HG03064 (cell line): Measurements from ENCODE around the gene HBEGF.
"Not testable (repeated sequence)": the region's sequence is repeated elsewhere in the genome, so short reads cannot be mapped to it uniquely, and the experiment has no call there.

Experiments
- ATAC-seq: cut with Tn5 transposase; IDR thresholded peaks from one replicate; pipeline ENCODE4 v1.9.1; 2021; ENCODE audit warnings: low read depth; ENCODE audit not compliant: unreplicated experiment

HBEGF gene

GRCh38 chr5:140361901-140362300 lies 15.5 kb upstream of the HBEGF start:
- no peak for ATAC-seq

DNA sequence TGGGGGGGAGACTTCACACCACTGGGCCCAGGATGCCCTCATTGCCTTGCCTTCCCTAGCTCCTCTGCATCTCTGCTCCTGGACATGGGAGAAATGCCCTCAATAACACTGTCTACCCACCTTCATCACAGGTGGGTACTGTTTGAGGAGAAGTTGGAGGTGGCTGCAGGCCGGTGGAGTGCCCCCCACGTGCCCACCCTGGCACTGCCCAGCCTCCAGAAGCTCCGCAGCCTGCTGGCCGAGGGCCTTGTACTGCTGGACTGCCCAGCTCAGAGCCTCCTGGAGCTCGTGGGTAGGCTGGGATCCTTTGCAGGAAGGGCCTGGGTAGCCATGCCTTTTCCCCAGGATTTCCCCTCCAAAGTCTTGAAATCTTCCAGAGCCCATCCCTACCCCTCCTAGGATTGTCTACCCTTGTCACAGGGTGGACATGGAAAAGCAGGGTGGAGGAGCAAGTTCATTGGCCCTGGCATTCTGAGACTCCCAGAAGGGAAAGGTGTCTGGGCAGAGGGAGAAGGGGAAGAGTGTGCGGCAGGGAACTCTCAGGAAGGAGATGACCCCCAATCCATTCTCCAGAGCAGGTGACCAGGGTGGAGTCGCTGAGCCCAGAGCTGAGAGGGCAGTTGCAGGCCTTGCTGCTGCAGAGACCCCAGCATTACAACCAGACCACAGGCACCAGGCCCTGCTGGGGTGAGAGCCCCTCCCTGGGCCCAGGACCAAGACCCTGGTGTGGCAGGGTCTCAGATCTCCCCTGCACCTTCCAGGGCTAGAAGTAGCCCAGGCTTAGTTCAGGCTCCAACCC lies 14.5 kb upstream of the HBEGF start:
- ATAC-seq, result no peak

DNA sequence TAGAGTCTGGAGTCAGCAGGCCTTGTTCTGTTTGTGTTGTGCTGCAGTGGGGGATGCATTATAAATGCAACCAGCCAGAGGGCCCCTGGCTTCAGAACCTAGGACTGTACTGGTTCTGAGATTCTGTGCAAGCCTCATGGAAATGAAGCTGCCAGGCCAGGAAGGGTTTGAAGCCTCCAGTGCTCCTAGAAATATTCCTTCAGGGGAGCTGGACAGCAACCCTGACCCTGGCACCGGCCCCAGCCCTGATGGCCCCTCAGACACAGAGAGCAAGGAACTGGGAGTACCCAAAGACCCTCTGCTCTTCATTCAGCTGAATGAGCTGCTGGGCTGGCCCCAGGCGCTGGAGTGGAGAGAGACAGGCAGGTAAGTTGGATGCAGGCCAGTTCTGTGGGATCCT lies 13.7 kb upstream of the HBEGF start, which contains the start of gene SLC4A9:
SLC4A9 (plus strand) TSS at position 94 of the 400 bp plus-strand sequence; CDS start at position 137, 43 bp downstream.
- no peak for ATAC-seq

DNA sequence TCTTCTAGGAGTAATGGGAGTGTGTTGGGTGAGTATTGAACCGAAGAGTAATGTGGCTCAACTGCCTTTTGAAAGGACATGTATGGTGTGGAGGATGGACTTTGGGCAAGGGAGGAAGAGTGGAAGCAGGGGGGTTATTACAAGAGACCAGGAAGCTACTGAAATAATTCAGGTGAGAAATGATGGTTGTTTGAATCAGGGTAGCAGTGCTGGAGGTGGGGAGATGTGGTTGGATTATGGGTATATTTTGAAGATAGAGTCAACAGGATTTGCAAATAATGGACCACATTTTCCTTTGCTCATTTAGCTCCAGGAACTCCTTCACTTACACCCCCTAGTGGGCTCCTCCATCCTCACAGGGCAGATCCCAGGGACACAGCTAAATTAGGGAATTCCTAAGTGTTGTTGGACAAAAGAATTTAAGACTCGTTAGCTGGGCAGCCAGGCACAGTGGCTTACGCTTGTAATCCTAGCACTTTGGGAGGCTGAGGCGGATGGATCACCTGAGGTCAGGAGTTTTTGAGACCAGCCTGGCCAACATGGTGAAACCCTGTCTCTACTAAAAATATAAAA lies 12.4 kb upstream of the HBEGF start:
- ATAC-seq, result no peak

GRCh38 chr5:140357726-140358093 lies 11.3 kb upstream of the HBEGF start:
- peak; percentile 86 for ATAC-seq

DNA sequence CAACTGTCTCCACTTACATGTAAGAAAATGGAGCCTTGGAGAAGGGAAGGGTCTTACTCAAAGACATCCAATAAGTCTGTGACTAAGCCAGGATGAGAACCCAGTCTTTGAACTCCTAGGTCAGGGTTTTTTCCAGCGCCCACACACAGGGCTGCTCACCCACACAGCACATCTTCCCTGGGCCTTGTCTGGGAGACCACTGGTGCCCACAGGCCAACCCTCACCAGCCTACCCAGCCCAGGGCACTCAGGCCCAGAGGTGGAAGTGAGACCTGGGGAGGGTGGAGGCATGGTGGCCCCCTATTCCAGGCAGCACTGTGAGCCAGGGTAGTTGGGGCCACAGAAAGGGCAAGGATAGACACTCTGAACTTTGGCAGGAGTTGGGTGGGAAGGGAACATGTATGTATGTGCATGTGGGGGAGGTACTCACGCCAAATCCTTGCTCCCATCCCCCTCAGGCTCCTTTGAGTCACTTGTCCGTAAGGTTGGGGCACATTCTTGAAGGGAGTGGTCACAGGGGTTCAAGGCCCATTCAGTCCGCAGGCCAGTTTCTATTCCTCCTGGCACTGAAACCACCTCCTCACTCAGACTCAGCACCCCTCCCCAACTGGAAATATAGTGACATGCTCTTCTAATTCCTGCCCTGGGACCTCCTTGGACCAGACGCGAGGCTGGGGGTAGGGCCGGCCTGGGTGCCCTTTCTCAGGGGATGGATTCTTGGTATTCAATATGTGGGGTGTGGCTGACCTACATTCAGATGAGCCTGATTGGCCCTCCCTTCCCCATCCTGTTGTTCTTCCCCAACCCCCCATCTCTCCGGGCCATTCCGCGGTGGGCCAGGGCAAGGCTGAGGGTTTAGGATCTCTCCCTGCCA lies 10.7 kb upstream of the HBEGF start:
- ATAC-seq, result no peak

GRCh38 chr5:140355546-140355945 lies 9.1 kb upstream of the HBEGF start:
- no peak for ATAC-seq

DNA sequence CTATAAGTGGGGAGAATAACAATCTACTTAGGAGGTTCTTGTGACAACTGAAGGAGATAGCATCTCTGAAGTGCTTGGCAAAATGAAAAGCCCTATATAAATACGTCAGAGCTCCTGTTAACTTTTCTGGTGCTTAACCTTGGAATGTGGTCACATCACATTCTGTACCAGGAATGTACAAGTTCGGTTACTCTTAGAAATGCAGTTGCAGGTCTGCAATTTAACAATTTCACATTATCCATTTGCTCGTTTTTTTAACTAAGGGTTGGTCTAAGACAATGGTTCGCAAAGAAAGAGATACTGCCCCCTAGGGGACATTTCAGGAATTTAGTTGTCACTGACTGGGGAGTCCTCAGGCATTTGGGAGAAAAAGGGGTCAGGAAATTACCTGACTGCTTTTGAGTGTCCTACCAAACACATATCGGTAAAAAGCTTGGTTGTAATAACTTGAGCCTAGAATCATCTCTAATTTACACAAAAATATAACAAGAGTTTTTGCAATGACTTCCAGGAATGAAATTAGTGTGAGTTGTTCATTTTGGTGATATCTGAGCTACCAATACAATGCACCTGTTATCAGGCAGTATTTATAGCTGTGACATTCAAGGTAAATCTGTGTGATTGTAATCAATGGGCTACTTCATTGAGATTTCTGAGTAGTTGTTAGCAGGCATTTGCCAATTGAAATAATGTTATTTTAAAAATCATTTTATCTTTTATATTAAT lies 5.4 kb upstream of the HBEGF start:
- no peak for ATAC-seq

GRCh38 chr5:140349244-140349643 lies 2.8 kb upstream of the HBEGF start:
- no peak for ATAC-seq

DNA sequence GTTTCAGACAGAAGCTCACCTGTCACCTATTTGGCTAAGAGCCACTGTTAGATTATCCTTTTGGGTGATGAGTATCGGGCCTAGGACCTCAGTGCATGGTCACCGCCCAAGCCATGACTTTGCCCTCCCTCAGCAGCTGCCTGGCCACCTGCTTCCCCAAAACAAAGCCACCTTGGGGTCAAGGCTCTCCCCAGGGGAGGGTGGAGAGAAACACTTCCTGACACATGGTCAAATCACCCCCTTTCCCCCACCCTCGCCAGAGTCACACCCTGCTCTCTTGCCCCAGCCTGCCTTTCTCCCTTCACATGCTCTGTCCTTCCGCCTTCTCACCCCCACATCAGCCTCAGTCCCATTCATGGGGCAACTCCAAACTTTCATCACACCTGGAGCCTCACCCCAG lies 1.7 kb upstream of the HBEGF start:
- no peak for ATAC-seq

DNA sequence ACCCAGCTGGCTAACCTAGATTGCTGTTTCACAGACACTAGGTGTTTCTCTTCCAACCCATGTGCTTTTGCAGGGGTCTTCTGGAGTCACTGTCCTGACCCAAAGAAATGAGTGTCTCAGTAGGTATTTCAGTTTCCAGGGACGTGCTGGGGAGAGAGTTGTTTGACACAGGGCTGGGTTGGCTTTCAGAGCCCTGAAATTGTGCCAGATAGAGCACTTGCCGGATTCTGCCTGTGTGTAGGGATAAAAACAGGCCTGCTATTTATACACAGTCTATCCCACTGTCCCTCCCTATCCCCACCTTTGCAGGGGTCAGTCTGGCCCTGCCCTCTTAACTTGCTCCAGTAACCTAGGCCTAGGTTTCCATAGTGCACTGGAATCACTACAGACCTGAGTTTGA lies 957 bp upstream of the HBEGF start:
- no peak for ATAC-seq

DNA sequence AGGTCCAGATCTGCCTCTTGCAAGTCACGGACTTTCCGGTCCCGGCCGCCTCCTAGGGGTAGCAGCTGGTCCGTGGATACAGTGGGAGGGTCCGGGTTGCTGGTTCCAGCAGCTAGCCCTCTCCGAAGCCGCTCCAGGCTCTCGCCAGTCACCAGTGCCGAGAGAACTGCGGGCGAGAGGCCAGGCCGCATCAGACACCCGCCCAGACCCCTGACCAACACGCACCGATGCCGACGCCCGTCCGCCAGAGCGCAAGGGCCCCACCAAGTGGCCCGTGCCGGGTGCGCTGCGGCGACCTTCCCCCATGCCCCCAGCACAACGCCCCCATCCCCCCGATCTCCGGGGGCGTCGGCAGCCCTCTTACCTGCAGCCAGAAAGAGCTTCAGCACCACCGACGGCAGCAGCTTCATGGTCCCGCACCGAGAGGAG lies 470 bp downstream of the HBEGF start:
- no peak for ATAC-seq

GRCh38 chr5:140344683-140345423 lies 1.6 kb downstream of the HBEGF start:
- no peak for ATAC-seq

- ATAC-seq, result not testable (repeated sequence)
Measured at GRCh38 chr5:140343849-140344248, 2.6 kb downstream of the HBEGF start.

DNA sequence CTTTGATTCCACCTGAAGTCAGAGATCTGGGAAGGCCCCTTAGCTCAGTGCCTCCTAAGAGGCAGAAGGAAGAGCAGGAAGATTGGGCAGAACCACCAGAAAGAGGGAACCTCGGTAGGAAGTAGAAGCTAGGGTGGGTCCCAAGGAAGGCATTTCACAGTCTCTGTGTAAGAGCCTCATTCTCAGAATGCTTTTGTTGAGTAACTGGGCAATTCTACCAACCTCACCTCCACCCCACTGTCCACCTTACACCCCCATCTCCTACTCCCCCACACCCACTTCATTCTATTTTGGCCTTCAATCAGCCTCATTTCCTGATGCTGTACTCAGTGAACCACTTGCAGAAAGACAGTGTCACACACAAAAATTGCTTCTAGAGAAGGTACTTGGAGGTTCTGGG lies 3.5 kb downstream of the HBEGF start:
- no peak for ATAC-seq

- no peak for ATAC-seq
Measured at GRCh38 chr5:140342287-140342686, 4.1 kb downstream of the HBEGF start.

DNA sequence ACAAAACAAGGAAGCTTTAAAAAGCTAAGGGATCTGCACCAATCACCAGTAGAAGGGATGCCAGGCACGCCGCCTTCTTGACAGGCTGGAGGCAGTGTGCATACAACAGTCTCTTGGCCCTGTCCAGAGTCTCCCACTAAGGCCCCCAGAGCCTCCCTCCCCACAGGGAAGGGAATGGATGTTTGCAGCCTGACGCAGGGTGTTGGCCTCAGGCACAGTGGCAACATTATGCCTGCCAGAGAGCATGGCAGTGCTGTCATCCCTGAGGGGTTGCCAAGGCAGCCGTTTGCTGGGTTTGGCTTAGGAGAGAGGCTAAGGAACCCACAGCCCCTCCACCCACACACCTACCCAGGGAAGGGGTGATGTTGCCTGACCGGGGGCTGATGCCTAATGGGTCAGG lies 4.8 kb downstream of the HBEGF start:
- ATAC-seq, result no peak

DNA sequence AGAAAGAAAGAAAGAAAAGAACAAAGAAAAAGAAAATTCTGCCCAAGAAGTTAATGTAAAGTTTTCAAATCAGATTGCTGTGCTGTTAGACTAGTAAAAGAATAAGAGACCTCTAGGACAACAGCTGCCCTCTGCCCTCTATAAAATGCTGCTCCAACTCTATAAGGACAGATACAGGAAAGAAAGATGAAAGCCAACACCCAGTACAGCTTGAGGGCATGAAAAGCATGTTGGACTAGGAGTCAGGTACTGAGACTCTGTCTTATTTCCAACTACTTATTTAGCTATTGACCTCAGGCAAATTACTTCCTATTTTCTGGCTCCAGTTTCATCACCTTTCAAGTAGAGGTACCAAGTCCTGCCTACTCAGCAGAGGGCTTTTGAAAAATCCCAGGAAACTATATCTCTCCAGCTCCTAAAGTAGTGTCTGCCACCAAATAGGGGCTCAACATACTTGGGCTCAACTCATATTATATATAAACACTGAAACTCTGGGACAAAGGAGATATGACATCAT lies 5.7 kb downstream of the HBEGF start:
- no peak for ATAC-seq

DNA sequence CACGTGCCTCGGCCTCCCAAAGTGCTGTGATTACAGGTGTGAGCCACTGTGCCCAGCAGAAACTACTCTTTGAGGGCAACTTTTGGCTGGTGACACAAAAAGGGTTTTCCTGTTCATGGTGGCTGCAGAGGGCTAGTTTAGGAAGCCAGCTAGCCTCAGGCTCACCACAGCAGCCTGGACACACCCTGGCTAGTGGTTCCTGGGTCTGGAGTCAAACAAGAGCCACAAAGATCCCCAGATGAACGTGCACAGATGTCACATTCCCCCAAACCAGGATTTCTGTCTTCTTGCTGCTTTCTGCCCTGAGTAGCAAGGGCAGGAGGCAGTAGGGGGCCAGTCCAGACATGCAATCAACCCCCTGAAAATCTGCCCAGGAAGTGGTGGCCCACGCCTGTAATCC lies 6.8 kb downstream of the HBEGF start:
- ATAC-seq, result no peak

DNA sequence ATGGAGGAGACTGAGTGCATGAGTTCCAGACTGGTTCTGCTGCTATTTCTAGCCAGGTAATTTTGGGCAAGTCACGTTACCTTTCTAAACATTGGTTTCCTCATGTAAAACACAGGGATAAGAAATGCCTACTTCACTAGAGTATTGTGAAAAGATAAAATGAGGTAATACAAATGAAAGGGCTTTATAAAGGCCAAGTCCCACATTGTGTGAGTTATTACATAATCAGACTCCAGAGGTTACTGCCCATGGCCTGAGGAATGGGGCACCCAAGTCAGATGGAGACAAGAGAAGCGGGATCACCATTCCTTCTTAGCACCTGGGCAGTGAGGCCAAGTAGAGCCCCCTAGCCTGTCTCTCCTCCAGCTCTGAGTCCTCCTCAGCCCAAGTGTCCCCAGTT lies 7.5 kb downstream of the HBEGF start:
- no peak for ATAC-seq
